ENCODE measurements around the gene NDUFS2.
"Not testable (repeated sequence)": the region's sequence is repeated elsewhere in the genome, so short reads cannot be mapped to it uniquely, and the experiment has no call there.

GRCh38 chr1:161255302-161255701, 53.1 kb downstream of the NDUFS2 start:
- TF ChIP-seq CTCF (IDR thresholded peaks at IDR 0.05; ENCODE audit: poor library complexity); EZH2 (IDR thresholded peaks at IDR 0.05; ENCODE audit: borderline replicate concordance); EZH2phosphoT487 (IDR thresholded peaks at IDR 0.05; ENCODE audit: low read depth, severe bottlenecking, unreplicated experiment): not testable (repeated sequence)
